ENCODE data around the gene WDR37. TPM values are rescaled to one million over a fixed set of nuclear protein-coding genes. Genes with fewer than 3 reads are reported as not detected.

WDR37 gene
- total RNA-seq = 10 to 100 TPM; 20.6 to 32.7 (median 23.4) TPM
- 10 to 100 TPM; 15.8 to 23.6 (median 18.4) TPM for polyA plus RNA-seq
- long read RNA-seq, donor 1, partial matches to known transcripts = 0 of 1 reads
- long read RNA-seq, donor 1, other reads (novel, unspliced or antisense) = 0 of 1 reads
- long read RNA-seq, donor 2, partial matches to known transcripts = 0 of 1 reads
- long read RNA-seq, donor 2, other reads (novel, unspliced or antisense) = 0 of 1 reads
- long read RNA-seq, donor 3 = 0 reads
- long read RNA-seq, donor 4, partial matches to known transcripts = 1 of 6 reads
- long read RNA-seq, donor 4, other reads (novel, unspliced or antisense) = 5 of 6 reads
- long read RNA-seq, donor 5, full-length matches to known transcripts = 2 of 18 reads
- long read RNA-seq, donor 5, partial matches to known transcripts = 2 of 18 reads
- long read RNA-seq, donor 5, other reads (novel, unspliced or antisense) = 14 of 18 reads
- long read RNA-seq, donor 6, partial matches to known transcripts = 1 of 7 reads
- long read RNA-seq, donor 6, other reads (novel, unspliced or antisense) = 6 of 7 reads
- long read RNA-seq, donor 7, partial matches to known transcripts = 49 of 49 reads
- long read RNA-seq, donor 7, other reads (novel, unspliced or antisense) = 0 of 49 reads
- long read RNA-seq, donor 8, full-length matches to known transcripts = 1 of 1 reads
- long read RNA-seq, donor 8, partial matches to known transcripts = 0 of 1 reads
- long read RNA-seq, donor 8, other reads (novel, unspliced or antisense) = 0 of 1 reads
- long read RNA-seq, donor 9, partial matches to known transcripts = 5 of 5 reads
- long read RNA-seq, donor 9, other reads (novel, unspliced or antisense) = 0 of 5 reads
- long read RNA-seq, donor 10 = 0 reads

GRCh38 chr10:1056326-1057105 is at the start of gene WDR37:
WDR37 (plus strand) TSS chr10:1056385; CDS start chr10:1072156, 15,771 bp downstream.
- Histone ChIP-seq H3K4me1 (replicated peaks in 1 of 2) (peaks cover 16 to 37% of the 10 kb centered on the region in 2 donors), H3K36me3 (replicated peaks in 1 of 2) (no peaks in the 10 kb centered on the region), H3K27ac (peak within 1 kb of the TSS; percentile 97 to 100 (median 99)), H3K9me3 (replicated peaks in 1 of 3) (no peaks in the 10 kb centered on the region), H3K27me3 (no peaks in the 10 kb centered on the region), H3K4me3 (peak within 1 kb of the TSS; percentile 77 to 95 (median 90))
- intact Hi-C loops (cut with DNase I) = no loop called here
- peak; percentile 88 to 95 for TF ChIP-seq POLR2A (IDR thresholded peaks at IDR 0.05)
- TF ChIP-seq, protein P1, sequence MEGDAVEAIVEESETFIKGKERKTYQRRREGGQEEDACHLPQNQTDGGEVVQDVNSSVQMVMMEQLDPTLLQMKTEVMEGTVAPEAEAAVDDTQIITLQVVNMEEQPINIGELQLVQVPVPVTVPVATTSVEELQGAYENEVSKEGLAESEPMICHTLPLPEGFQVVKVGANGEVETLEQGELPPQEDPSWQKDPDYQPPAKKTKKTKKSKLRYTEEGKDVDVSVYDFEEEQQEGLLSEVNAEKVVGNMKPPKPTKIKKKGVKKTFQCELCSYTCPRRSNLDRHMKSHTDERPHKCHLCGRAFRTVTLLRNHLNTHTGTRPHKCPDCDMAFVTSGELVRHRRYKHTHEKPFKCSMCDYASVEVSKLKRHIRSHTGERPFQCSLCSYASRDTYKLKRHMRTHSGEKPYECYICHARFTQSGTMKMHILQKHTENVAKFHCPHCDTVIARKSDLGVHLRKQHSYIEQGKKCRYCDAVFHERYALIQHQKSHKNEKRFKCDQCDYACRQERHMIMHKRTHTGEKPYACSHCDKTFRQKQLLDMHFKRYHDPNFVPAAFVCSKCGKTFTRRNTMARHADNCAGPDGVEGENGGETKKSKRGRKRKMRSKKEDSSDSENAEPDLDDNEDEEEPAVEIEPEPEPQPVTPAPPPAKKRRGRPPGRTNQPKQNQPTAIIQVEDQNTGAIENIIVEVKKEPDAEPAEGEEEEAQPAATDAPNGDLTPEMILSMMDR (IDR thresholded peaks at IDR 0.05) = no peak
- DNase-seq = peak; percentile 81 to 90 (median 86)
- WGBS, 4 donors = 0 to 1% (median 0%) methylated on average over 8 to 87 of the region's 87 CpGs

DNA sequence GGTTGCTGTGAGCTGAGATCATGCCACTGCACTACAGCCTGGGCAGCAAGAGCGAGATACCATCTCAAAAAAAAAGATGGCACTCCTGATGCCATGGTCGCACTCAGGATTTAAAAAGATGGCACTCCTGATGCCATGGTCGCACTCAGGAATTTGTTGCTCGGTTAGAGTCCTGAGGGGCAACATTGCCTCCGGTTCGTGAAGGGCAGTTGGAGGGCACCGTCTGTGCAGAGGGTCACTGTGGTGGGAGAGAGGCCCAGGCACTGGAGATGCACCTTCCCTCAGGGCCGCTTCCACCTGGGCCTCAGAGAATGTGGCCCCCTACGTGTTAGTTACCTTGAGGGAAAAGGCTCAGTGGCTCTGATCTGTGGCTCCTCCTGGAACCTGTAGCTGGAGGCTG is 49.6 kb upstream of the WDR37 start:
- Histone ChIP-seq H3K27me3 (no peaks in the 10 kb centered on the region), H3K4me3 (no peak overlapping the region), H3K27ac (no peak overlapping the region), H3K9me3 (replicated peaks in 1 of 3) (peaks cover 0 to 9% (median 0%) of the 10 kb centered on the region in 3 donors), H3K4me1 (replicated peaks in 1 of 2) (no peaks in the 10 kb centered on the region), H3K36me3 (replicated peaks in 1 of 2) (peaks cover 0 to 93% of the 10 kb centered on the region in 2 donors)
- DNase-seq = peak in 1 of 7 donors; percentile 12
- no peak for TF ChIP-seq POLR2A (IDR thresholded peaks at IDR 0.05)
- TF ChIP-seq, protein P1 (IDR thresholded peaks at IDR 0.05) = no peak
- intact Hi-C loops (cut with DNase I) = no loop called here
- 91 to 97% (median 95%) methylated on average over 9 of the region's 9 CpGs for WGBS, 4 donors

DNA sequence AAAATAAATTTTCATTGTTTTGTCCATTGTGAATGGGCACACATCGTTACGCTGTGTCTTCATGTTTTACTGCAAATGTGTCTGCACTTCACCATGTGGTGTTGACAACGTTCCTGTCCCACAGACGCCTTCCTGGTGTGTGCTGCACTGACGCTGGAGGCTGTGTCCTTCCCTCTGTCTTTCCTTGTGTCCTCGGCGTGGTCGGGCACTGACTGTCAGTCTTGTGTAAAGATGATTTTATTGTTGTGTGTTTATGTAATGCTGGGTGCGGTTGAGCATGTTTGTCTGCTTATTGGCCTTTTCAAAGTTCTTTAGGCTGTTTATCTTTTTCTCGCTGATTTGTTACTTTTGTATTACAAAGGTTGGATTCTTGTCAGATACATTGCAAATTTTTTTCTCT is 48.6 kb upstream of the WDR37 start:
- DNase-seq = peak in 1 of 7 donors; percentile 13
- Histone ChIP-seq H3K4me3 (no peak overlapping the region), H3K27ac (no peak overlapping the region), H3K36me3 (replicated peaks in 1 of 2) (peaks cover 0 to 94% of the 10 kb centered on the region in 2 donors), H3K4me1 (replicated peaks in 1 of 2) (no peaks in the 10 kb centered on the region), H3K9me3 (replicated peaks in 1 of 3) (peaks cover 0 to 7% (median 0%) of the 10 kb centered on the region in 3 donors), H3K27me3 (no peaks in the 10 kb centered on the region)
- TF ChIP-seq, protein P1 (IDR thresholded peaks at IDR 0.05) = no peak
- no peak for TF ChIP-seq POLR2A (IDR thresholded peaks at IDR 0.05)
- WGBS, 4 donors = 89 to 93% (median 90%) methylated on average over 10 of the region's 10 CpGs
- intact Hi-C loops (cut with DNase I) = no loop called here
